Activated CD4-positive, alpha-beta T cell treated with anti-CD3 and anti-CD28 coated beads, Interleukin-2, amount 10 ng/mL, durations not matched to agents 24 days and 14 days (primary cell): ENCODE data around the gene PCOLCE2. TPM values are rescaled to one million over a fixed set of nuclear protein-coding genes. Genes with fewer than 3 reads are reported as not detected.
"Not testable (repeated sequence)": the region's sequence is repeated elsewhere in the genome, so short reads cannot be mapped to it uniquely, and the experiment has no call there.

Experiments used
- DNase-seq: peaks from one replicate; pipeline ENCODE4 v3.0.0; 2022
- H3K27ac Mint-ChIP-seq: one replicate; pipeline ENCODE4 v1.8.0; 2022; ENCODE audit warnings: mild to moderate bottlenecking, mixed read lengths
- H3K27me3 Mint-ChIP-seq: one replicate; pipeline ENCODE4 v1.8.0; 2022; ENCODE audit warnings: mixed read lengths
- H3K36me3 Mint-ChIP-seq: one replicate; pipeline ENCODE4 v1.8.0; 2022; ENCODE audit warnings: low read depth, mild to moderate bottlenecking, mixed read lengths
- H3K4me1 Mint-ChIP-seq: one replicate; pipeline ENCODE4 v1.8.0; 2021; ENCODE audit warnings: mixed read lengths
- H3K4me3 Mint-ChIP-seq: one replicate; pipeline ENCODE4 v1.8.0; 2022; ENCODE audit warnings: mild to moderate bottlenecking, moderate library complexity, mixed read lengths
- H3K9me3 Mint-ChIP-seq: one replicate; pipeline ENCODE4 v1.8.0; 2021; ENCODE audit warnings: mixed read lengths
- intact Hi-C: fragments of 100-400 bp; cut with micrococcal nuclease; formaldehyde crosslinking; loops from one replicate; pipeline ENCODE4 v1.15.1; 2023
- total RNA-seq: library from RNA; stranded (reverse); gene quantifications from 2 replicates; pipeline ENCODE4 v1.2.3, GENCODE V29; 2022

PCOLCE2 gene
- total RNA-seq, 1 donor from 2014 or later, result 0.33 TPM

DNA sequence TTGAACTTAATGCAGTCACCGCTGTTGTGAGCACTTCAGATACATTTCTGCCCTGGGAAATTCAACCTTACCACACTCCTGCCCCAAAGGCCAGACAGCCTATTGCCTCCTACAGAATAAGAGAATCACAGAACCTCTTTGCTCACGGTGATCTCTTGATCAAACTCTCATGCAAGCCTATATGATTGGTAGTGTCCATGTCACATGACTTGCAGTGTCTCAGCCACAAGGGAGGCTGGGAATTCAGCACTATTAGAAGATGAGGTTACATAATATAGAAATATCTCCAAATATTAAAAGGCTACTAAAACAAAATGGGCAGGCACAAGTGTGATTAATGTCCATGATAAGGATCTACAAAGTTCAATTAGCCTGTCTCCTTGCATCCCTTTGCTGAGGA lies 3.8 kb upstream of the PCOLCE2 start:
- Mint-ChIP-seq H3K9me3 (no peaks in the 10 kb centered on the region), H3K4me1 (peaks cover 7% of the 10 kb centered on the region), H3K27me3 (peaks cover 31% of the 10 kb centered on the region), H3K4me3 (no peak overlapping the region), H3K27ac (no peak overlapping the region), H3K36me3 (no peaks in the 10 kb centered on the region)
- intact Hi-C loops, result no loop called here
- DNase-seq, result no peak

DNA sequence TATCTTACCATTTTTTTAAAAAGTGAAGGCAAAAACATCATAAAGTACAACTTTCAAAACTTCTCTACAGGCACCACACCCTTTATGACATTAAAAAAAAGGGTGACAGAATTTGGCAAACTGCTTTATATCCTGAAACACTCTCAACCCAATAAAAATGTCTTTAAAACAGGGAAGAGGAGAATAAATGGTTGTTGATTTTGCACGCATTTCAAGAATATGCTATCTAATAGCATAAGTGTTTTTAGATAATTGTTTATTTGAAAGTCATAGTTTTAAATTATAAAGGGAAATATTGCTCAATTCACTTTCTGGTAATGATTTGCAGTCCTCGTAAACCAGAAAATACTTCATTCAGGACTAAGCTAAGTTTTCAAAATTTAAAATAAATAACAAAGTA lies 1.7 kb upstream of the PCOLCE2 start:
- Mint-ChIP-seq H3K27me3 (peaks cover 50% of the 10 kb centered on the region), H3K4me3 (no peak overlapping the region), H3K36me3 (no peaks in the 10 kb centered on the region), H3K9me3 (no peaks in the 10 kb centered on the region), H3K27ac (no peak overlapping the region), H3K4me1 (peaks cover 7% of the 10 kb centered on the region)
- intact Hi-C loops, result no loop called here
- no peak for DNase-seq

DNA sequence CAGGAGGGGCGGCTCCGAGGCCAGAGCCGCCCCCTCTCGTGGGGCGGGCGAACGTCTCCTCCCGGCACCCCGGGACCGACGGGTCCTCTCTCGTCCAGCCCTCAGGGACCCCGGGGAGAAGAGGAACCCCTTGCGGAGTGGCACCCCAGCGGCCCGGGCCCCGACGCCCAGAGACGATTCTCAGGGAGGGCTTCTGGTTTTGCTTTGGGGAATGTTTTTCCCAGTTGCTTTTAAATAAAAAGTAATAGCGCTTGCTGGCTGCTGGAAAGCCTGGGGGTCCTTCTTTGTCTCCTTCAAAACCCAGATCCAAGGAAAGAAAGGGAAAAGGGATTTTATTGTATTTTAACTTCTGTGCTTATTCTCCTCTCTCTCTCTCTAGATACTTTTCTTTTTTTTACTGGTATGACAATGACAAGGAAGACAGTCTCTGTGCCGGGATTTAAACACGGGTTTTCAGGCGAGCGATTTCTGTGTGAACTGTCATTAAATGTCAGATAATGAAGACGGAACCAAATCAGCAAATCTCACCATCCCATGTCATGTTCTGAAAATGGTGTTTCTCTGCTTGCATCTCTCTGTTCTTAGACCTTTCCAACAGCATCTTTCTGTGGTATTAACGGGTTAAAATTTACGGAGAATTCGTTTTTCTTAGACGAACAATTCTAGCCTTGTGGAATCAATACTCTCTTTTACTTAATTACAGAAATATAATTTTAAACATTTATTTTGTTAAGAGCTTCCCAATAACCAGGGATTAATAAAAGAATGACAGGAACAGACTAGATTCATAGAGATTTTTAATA lies 530 bp upstream of the PCOLCE2 start:
- intact Hi-C loops, result no loop called here

DNA sequence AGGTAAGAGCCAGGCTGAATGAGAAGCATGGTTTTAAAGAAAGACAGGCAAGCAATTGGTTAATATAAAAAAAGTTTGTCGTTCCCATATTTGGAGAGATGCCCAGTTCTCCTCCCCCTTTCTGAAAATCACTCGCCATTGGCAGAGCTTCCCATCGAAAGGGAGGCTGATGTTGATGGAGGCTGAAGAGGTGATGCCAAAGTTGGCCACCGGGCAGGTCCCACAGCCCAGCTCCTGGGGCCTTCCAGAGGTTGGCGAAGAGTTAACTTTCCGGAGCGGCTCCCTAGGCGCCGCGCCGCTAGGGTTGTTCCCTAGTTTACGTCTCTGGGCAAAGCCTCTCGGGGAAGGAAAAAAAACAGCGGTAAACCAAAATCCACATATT lies 793 bp downstream of the PCOLCE2 start:
- intact Hi-C loops, result no loop called here
- Mint-ChIP-seq H3K4me3 (peak overlapping the region; percentile 71), H3K36me3 (no peaks in the 10 kb centered on the region), H3K9me3 (no peaks in the 10 kb centered on the region), H3K27ac (no peak overlapping the region), H3K27me3 (peaks cover 59% of the 10 kb centered on the region), H3K4me1 (peaks cover 7% of the 10 kb centered on the region)
- no peak for DNase-seq

More for the DNA sequence above, 530 bp upstream of the PCOLCE2 start:
- DNase-seq, result no peak
- Mint-ChIP-seq H3K4me3 (peak overlapping the region; percentile 70), H3K36me3 (no peaks in the 10 kb centered on the region), H3K4me1 (peaks cover 7% of the 10 kb centered on the region), H3K9me3 (no peaks in the 10 kb centered on the region), H3K27me3 (peaks cover 53% of the 10 kb centered on the region), H3K27ac (no peak overlapping the region)

DNA sequence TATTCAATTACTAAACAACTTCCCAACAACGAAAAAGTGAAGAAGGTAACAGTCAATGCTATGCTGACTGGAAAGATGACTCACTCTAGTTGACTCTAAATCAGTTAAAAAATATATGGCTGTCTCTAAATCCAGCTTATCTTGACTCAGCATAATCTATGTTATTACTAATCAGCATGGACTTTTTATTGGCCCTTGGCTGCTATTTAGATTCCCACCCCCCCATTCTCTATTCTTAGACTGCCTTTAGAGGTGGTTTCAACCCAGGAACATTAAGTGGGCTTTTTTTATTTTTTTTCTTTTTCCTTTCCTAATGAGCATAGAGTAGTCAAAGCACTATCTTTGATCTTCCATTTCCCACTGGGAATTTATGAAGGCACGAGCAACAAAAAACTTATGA lies 1.9 kb downstream of the PCOLCE2 start:
- Mint-ChIP-seq H3K36me3 (no peaks in the 10 kb centered on the region), H3K27me3 (peaks cover 53% of the 10 kb centered on the region), H3K27ac (no peak overlapping the region), H3K9me3 (no peaks in the 10 kb centered on the region), H3K4me1 (peaks cover 7% of the 10 kb centered on the region), H3K4me3 (no peak overlapping the region)
- DNase-seq, result no peak
- intact Hi-C loops, result no loop called here

DNA sequence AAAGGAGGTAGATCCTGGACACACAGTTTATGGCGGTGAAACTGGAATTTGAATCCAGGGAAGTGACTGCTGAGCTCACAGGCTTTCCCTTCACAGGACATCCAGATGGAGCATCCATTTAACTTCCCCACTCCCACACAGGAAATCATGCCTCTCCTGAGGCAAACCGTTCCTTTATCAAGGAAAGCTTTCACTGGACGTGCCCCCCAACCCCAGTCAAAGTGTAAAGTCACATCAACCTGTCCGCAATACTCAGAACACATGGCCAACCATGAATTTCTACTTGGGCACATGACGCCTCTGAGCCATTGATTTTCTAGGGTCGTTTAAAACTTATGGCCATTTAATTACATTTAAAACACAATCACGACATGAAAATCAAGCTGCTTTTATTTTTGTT lies 2.9 kb downstream of the PCOLCE2 start:
- H3K9me3 Mint-ChIP-seq, result no peaks in the 10 kb centered on the region
- no peak overlapping the region for H3K27ac Mint-ChIP-seq
- H3K36me3 Mint-ChIP-seq, result no peaks in the 10 kb centered on the region
- intact Hi-C loops, result no loop called here
- H3K27me3 Mint-ChIP-seq, result peaks cover 50% of the 10 kb centered on the region
- H3K4me3 Mint-ChIP-seq, result no peak overlapping the region
- H3K4me1 Mint-ChIP-seq, result peaks cover 7% of the 10 kb centered on the region
- DNase-seq, result no peak

DNA sequence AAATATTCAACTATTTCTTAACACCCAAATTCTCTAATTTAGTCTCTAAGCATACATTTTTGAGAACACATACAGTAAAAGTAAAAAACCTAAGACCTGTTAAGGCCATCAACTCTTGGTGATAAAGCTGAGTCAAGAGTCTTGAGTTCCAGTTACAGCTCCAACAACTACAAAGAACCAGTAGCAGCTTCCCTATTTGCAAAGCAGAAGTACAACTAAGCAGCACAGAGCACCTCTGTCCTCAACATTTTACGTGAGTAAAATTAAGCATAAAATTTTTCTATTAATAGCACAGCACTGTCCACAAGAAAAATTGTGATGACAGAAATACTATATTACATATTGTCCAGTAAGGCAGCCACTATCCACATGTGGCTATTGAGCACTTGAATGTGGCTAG lies 4.4 kb downstream of the PCOLCE2 start:
- Mint-ChIP-seq H3K36me3 (no peaks in the 10 kb centered on the region), H3K4me3 (no peak overlapping the region), H3K27ac (no peak overlapping the region), H3K9me3 (no peaks in the 10 kb centered on the region), H3K27me3 (peaks cover 47% of the 10 kb centered on the region), H3K4me1 (peaks cover 7% of the 10 kb centered on the region)
- intact Hi-C loops, result no loop called here
- no peak for DNase-seq

DNA sequence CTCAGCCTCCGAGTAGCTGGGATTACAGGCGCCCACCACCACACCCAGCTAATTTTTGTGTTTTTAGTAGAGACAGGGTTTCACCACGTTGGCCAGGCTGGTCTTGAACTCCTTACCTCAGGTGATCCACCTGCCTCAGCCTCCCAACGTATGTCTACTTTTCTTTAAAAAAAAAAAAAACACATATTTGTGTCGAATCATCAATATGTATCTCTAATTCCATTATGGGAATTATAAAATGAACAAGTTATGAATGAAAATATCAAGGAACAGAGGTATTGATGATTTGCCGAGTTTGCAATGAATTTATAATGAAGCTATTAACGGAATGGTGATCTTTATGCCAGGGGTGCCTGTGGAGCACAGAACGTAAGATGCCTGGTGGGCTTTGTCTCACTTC lies 5.3 kb downstream of the PCOLCE2 start:
- H3K27me3 Mint-ChIP-seq, result peaks cover 48% of the 10 kb centered on the region
- H3K4me3 Mint-ChIP-seq, H3K36me3 Mint-ChIP-seq, H3K27ac Mint-ChIP-seq, H3K4me1 Mint-ChIP-seq, intact Hi-C loops, H3K9me3 Mint-ChIP-seq, DNase-seq: not testable (repeated sequence)

DNA sequence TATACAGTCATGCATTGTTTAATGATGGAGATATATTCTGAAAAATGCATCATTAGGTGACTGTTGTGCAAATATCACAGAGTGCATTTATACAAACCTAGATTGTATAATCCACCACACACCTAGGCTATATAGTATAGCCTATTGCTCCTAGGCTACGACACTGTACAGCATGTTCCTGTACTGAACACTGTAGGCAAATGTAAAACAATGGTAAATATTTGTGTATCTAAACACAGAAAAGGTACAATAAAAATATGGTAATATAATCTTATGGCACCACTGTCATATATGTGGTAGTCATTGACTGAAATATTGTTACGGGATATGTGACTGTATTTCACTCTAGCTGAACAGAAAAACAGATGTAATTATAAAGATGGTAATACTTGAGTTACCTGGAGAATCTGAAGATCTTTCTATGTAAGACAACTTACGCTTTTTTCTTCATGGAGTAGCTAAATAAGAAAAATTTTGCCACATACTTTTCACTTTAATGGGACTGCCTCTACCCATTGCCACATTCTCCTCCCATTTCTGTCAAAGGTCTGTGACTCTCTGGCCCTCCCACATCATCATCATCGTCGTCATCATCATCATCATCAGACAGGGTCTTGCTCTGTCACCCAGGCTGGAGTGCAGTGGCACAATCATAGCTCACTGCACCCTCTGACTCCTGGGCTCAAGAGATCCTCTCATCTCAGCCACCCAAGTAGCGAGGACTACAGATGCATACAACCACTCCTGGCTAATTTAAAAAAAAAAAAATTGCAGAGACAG lies 7.2 kb downstream of the PCOLCE2 start:
- no peaks in the 10 kb centered on the region for H3K4me1 Mint-ChIP-seq
- DNase-seq, result no peak
- intact Hi-C loops, result no loop called here
- H3K27me3 Mint-ChIP-seq, result peaks cover 37% of the 10 kb centered on the region
- H3K9me3 Mint-ChIP-seq, result no peaks in the 10 kb centered on the region
- H3K27ac Mint-ChIP-seq, result no peak overlapping the region
- H3K36me3 Mint-ChIP-seq, result no peaks in the 10 kb centered on the region
- no peak overlapping the region for H3K4me3 Mint-ChIP-seq

DNA sequence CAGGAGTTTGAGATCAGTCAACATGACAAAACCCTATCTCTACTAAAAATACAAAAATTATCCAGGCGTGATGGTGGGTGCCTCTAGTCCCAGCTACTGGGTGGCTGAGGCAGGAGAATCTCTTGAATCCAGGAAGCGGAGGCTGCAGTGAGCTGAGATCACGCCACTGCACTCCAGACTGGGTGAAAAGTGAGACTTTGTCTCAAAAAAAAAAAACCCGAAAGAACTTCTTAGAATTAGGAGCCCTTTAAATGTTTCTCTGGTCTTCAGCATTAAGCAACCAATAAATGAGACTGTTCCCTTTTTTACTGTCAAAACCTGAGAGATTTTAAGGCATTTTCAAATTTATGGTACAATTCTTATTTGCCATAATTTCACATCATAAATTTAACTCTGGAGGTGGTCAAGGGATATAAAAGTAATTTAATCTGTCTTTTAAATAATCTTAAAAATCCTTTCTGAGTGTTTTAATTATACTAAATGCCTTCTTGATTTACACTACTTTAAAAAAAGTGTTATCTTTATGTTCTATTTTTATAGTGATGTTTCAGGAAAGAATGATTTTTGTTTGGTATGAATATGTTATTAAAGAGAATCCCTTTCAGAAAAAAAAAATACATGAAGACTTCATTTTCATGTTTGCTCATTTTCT lies 10.1 kb downstream of the PCOLCE2 start:
- intact Hi-C loops, result no loop called here
- H3K4me3 Mint-ChIP-seq, result no peak overlapping the region
- no peak overlapping the region for H3K27ac Mint-ChIP-seq
- H3K27me3 Mint-ChIP-seq, result peaks cover 20% of the 10 kb centered on the region
- DNase-seq, result no peak
- H3K36me3 Mint-ChIP-seq, result no peaks in the 10 kb centered on the region
- H3K9me3 Mint-ChIP-seq, result no peaks in the 10 kb centered on the region
- peaks cover 4% of the 10 kb centered on the region for H3K4me1 Mint-ChIP-seq

DNA sequence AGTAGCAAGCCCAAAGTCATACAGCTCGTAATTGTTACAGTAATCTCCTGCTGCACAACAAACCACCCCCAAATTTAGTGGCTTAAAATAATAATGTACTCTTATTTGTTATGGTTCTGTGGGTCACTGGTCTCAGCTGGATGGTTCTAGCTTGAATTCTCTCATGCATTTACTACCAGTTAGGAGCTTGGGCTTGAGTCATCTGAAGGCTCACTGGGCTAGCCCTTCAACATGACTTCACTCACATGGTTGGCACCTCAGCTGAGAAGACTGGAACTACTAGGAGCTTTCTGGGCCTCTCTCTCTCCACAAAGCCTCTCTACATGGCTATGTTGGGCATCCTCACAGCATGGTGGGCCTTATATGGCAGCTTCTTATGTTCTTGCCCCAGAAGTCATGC lies 12.5 kb downstream of the PCOLCE2 start:
- Mint-ChIP-seq H3K4me1 (peaks cover 4% of the 10 kb centered on the region), H3K36me3 (no peaks in the 10 kb centered on the region), H3K27ac (no peak overlapping the region), H3K9me3 (no peaks in the 10 kb centered on the region), H3K27me3 (peaks cover 17% of the 10 kb centered on the region), H3K4me3 (no peak overlapping the region)
- DNase-seq, result no peak
- intact Hi-C loops, result no loop called here

DNA sequence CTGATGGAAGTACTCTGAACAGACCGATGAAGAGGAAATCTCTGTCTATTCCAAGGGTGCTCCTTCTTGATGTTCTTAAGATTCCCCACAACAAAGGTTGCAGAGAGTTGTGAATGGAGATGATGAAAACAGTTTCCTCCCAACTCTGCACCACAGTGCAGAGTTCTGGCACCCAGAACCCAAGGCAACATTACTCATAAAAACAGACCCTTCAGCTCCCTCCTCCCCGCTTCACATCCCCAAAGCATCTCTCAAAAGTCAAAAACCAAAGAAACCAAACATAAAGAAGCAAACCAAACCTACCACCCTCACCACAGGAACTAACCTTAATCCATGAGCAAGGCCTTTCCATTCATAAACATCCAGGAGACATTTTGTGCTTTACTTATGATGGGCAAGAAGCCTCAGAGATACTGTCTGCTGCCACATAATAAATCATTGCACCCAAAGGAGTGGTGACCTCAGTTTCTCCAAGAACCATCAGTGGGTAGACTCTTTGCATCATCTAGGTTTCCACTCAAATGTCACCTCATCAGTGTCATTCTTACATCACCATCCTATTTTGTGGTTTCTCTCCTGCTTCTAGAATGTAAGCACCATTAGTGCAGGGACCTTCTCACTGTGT lies 13.2 kb downstream of the PCOLCE2 start:
- DNase-seq, result no peak
- H3K4me1 Mint-ChIP-seq, result peaks cover 4% of the 10 kb centered on the region
- H3K27me3 Mint-ChIP-seq, result peaks cover 14% of the 10 kb centered on the region
- intact Hi-C loops, result no loop called here
- peak overlapping the region; percentile 14 for H3K27ac Mint-ChIP-seq
- no peaks in the 10 kb centered on the region for H3K9me3 Mint-ChIP-seq
- H3K36me3 Mint-ChIP-seq, result no peaks in the 10 kb centered on the region
- H3K4me3 Mint-ChIP-seq, result no peak overlapping the region

DNA sequence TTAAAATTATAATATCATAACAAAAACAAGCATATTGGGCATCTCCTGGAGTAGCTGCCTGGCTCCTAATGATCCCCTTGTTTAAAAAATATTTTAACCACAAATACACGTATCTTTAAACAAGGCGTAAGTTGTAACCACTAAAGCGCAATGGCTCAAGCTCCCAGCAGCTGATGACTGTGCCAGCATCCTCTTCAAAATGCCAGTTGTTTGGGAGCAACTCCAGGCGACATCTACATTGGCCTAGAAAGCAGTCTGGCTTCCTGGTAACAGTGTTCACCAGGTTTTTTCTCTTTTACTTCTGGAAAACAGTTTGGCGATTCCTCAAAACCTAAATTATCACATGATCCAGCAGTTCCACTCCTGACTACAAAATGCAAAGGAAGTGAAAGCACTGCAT lies 13.8 kb downstream of the PCOLCE2 start:
- no peak for DNase-seq
- H3K27ac Mint-ChIP-seq, result no peak overlapping the region
- H3K27me3 Mint-ChIP-seq, result peaks cover 9% of the 10 kb centered on the region
- no peaks in the 10 kb centered on the region for H3K9me3 Mint-ChIP-seq
- no peaks in the 10 kb centered on the region for H3K36me3 Mint-ChIP-seq
- H3K4me3 Mint-ChIP-seq, result no peak overlapping the region
- intact Hi-C loops, result no loop called here
- peaks cover 4% of the 10 kb centered on the region for H3K4me1 Mint-ChIP-seq

DNA sequence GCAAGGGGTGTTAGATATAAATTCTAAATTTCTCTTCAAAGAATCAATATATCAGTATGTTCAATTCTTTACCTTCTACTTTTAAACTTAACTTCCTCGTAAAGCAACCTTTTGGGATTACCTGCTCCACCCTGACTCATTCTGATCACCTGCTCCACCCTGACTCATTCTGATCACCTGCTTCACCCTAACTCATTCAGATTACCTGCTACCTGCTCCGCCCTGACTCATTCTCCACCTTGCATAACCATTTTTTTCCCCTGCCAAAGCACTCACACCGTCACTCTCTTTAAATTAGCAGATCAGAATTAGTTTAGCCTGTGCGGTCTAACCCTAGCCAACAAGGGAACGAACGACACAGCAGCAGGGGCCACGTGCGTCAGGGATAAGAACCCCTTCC lies 20.5 kb downstream of the PCOLCE2 start:
- DNase-seq, H3K9me3 Mint-ChIP-seq: not testable (repeated sequence)

More for the DNA sequence above, 20.5 kb downstream of the PCOLCE2 start:
- H3K36me3 Mint-ChIP-seq, H3K4me3 Mint-ChIP-seq, H3K27me3 Mint-ChIP-seq, H3K4me1 Mint-ChIP-seq, intact Hi-C loops, H3K27ac Mint-ChIP-seq: not testable (repeated sequence)
